Activated T-helper 17 cell treated with anti-CD3 and anti-CD28 coated beads, Interleukin-2, amount 50 U/mL, for 72 hours (primary cell): ENCODE data around the gene ARL6IP5. TPM values are rescaled to one million over a fixed set of nuclear protein-coding genes. Genes with fewer than 3 reads are reported as not detected.

Experiments
- ATAC-seq: fragments of 150-1000 bp; cut with Tn5 transposase; replicated peaks from 2 replicates; pipeline ENCODE4 v1.10.0; 2021; ENCODE audit warnings: mild to moderate bottlenecking, moderate library complexity
- H3K27ac Mint-ChIP-seq: one replicate; pipeline ENCODE4 v1.8.0; 2022; ENCODE audit warnings: mixed read lengths
- H3K27me3 Mint-ChIP-seq: one replicate; pipeline ENCODE4 v1.8.0; 2022; ENCODE audit warnings: mixed read lengths
- H3K36me3 Mint-ChIP-seq: one replicate; pipeline ENCODE4 v1.8.0; 2022; ENCODE audit warnings: low read depth, mild to moderate bottlenecking, mixed read lengths
- H3K4me1 Mint-ChIP-seq: one replicate; pipeline ENCODE4 v1.8.0; 2022; ENCODE audit warnings: mixed read lengths
- H3K4me3 Mint-ChIP-seq: one replicate; pipeline ENCODE4 v1.8.0; 2022; ENCODE audit warnings: mild to moderate bottlenecking, mixed read lengths
- H3K9me3 Mint-ChIP-seq: one replicate; pipeline ENCODE4 v1.8.0; 2022; ENCODE audit warnings: mixed read lengths
- total RNA-seq, 2 donors: library from RNA; stranded (reverse); gene quantifications; one replicate each; pipeline ENCODE4 v1.2.3, GENCODE V29; 2022

Gene ARL6IP5
- total RNA-seq, 2 donors from 2014 or later: 109 to 172 TPM

GRCh38 chr3:69118555-69118954 is 33.8 kb downstream of the ARL6IP5 start:
- no peak for ATAC-seq
- no peak overlapping the region for H3K4me3 Mint-ChIP-seq
- no peaks in the 10 kb centered on the region for H3K9me3 Mint-ChIP-seq
- H3K27me3 Mint-ChIP-seq: no peaks in the 10 kb centered on the region
- no peaks in the 10 kb centered on the region for H3K4me1 Mint-ChIP-seq
- H3K36me3 Mint-ChIP-seq: no peaks in the 10 kb centered on the region
- no peak overlapping the region for H3K27ac Mint-ChIP-seq

- Mint-ChIP-seq H3K36me3 (no peaks in the 10 kb centered on the region), H3K9me3 (no peaks in the 10 kb centered on the region), H3K4me1 (no peaks in the 10 kb centered on the region), H3K27me3 (no peaks in the 10 kb centered on the region), H3K4me3 (no peak overlapping the region), H3K27ac (no peak overlapping the region)
- ATAC-seq: no peak
Observed at GRCh38 chr3:69119138-69119537, 34.4 kb downstream of the ARL6IP5 start.

GRCh38 chr3:69119681-69120080 is 34.9 kb downstream of the ARL6IP5 start:
- Mint-ChIP-seq H3K27ac (no peak overlapping the region), H3K9me3 (no peaks in the 10 kb centered on the region), H3K4me3 (no peak overlapping the region), H3K36me3 (no peaks in the 10 kb centered on the region), H3K27me3 (no peaks in the 10 kb centered on the region), H3K4me1 (no peaks in the 10 kb centered on the region)
- ATAC-seq: no peak

GRCh38 chr3:69120879-69121464 is 36.2 kb downstream of the ARL6IP5 start:
- Mint-ChIP-seq H3K4me1 (no peaks in the 10 kb centered on the region), H3K27me3 (no peaks in the 10 kb centered on the region), H3K9me3 (no peaks in the 10 kb centered on the region), H3K4me3 (no peak overlapping the region), H3K36me3 (no peaks in the 10 kb centered on the region), H3K27ac (no peak overlapping the region)
- peak; percentile 81 for ATAC-seq

GRCh38 chr3:69121513-69121912 is 36.8 kb downstream of the ARL6IP5 start:
- no peak overlapping the region for H3K27ac Mint-ChIP-seq
- ATAC-seq: no peak
- H3K4me3 Mint-ChIP-seq: no peak overlapping the region
- no peaks in the 10 kb centered on the region for H3K9me3 Mint-ChIP-seq
- no peaks in the 10 kb centered on the region for H3K4me1 Mint-ChIP-seq
- no peaks in the 10 kb centered on the region for H3K36me3 Mint-ChIP-seq
- no peaks in the 10 kb centered on the region for H3K27me3 Mint-ChIP-seq

GRCh38 chr3:69121950-69122349 is 37.2 kb downstream of the ARL6IP5 start:
- Mint-ChIP-seq H3K27ac (no peak overlapping the region), H3K27me3 (no peaks in the 10 kb centered on the region), H3K36me3 (no peaks in the 10 kb centered on the region), H3K9me3 (no peaks in the 10 kb centered on the region), H3K4me3 (no peak overlapping the region), H3K4me1 (no peaks in the 10 kb centered on the region)
- ATAC-seq: no peak

GRCh38 chr3:69122403-69122802 is 37.7 kb downstream of the ARL6IP5 start, which contains the start of gene LMOD3:
Gene LMOD3 (minus strand): TSS chr3:69122595. CDS start chr3:69122386, 209 bp downstream.
- Mint-ChIP-seq H3K4me1 (no peaks in the 10 kb centered on the region), H3K9me3 (no peaks in the 10 kb centered on the region), H3K27ac (no peak within 1 kb of the TSS), H3K4me3 (no peak within 1 kb of the TSS), H3K36me3 (no peaks in the 10 kb centered on the region), H3K27me3 (no peaks in the 10 kb centered on the region)
- no peak for ATAC-seq

GRCh38 chr3:69126216-69126615 is 41.5 kb downstream of the ARL6IP5 start:
- H3K36me3 Mint-ChIP-seq: no peaks in the 10 kb centered on the region
- H3K4me3 Mint-ChIP-seq: no peak overlapping the region
- H3K9me3 Mint-ChIP-seq: no peaks in the 10 kb centered on the region
- H3K27me3 Mint-ChIP-seq: peaks cover 4% of the 10 kb centered on the region
- no peaks in the 10 kb centered on the region for H3K4me1 Mint-ChIP-seq
- no peak for ATAC-seq
- no peak overlapping the region for H3K27ac Mint-ChIP-seq

GRCh38 chr3:69126999-69127398 is 42.3 kb downstream of the ARL6IP5 start:
- H3K27ac Mint-ChIP-seq: no peak overlapping the region
- H3K36me3 Mint-ChIP-seq: no peaks in the 10 kb centered on the region
- no peaks in the 10 kb centered on the region for H3K9me3 Mint-ChIP-seq
- H3K4me1 Mint-ChIP-seq: no peaks in the 10 kb centered on the region
- ATAC-seq: no peak
- H3K4me3 Mint-ChIP-seq: no peak overlapping the region
- H3K27me3 Mint-ChIP-seq: peaks cover 4% of the 10 kb centered on the region

- Mint-ChIP-seq H3K4me3 (no peak overlapping the region), H3K36me3 (no peaks in the 10 kb centered on the region), H3K9me3 (no peaks in the 10 kb centered on the region), H3K27me3 (peaks cover 4% of the 10 kb centered on the region), H3K27ac (no peak overlapping the region), H3K4me1 (no peaks in the 10 kb centered on the region)
- no peak for ATAC-seq
Observed at GRCh38 chr3:69128509-69128908, 43.8 kb downstream of the ARL6IP5 start.

- Mint-ChIP-seq H3K36me3 (no peaks in the 10 kb centered on the region), H3K4me3 (no peak overlapping the region), H3K4me1 (no peaks in the 10 kb centered on the region), H3K27ac (no peak overlapping the region), H3K9me3 (no peaks in the 10 kb centered on the region), H3K27me3 (peaks cover 4% of the 10 kb centered on the region)
- ATAC-seq: no peak
Observed at GRCh38 chr3:69129531-69129930, 44.8 kb downstream of the ARL6IP5 start.

- Mint-ChIP-seq H3K27me3 (peaks cover 4% of the 10 kb centered on the region), H3K4me3 (no peak overlapping the region), H3K27ac (no peak overlapping the region), H3K4me1 (no peaks in the 10 kb centered on the region), H3K9me3 (no peaks in the 10 kb centered on the region), H3K36me3 (no peaks in the 10 kb centered on the region)
- peak; percentile 31 for ATAC-seq
Observed at GRCh38 chr3:69130689-69131088, 46.0 kb downstream of the ARL6IP5 start.

- Mint-ChIP-seq H3K27ac (no peak overlapping the region), H3K9me3 (no peaks in the 10 kb centered on the region), H3K36me3 (no peaks in the 10 kb centered on the region), H3K4me1 (no peaks in the 10 kb centered on the region), H3K4me3 (no peak overlapping the region), H3K27me3 (peaks cover 6% of the 10 kb centered on the region)
- ATAC-seq: no peak
Observed at GRCh38 chr3:69137005-69137404, 52.3 kb downstream of the ARL6IP5 start.

GRCh38 chr3:69137412-69137811 is 52.7 kb downstream of the ARL6IP5 start:
- Mint-ChIP-seq H3K27ac (no peak overlapping the region), H3K4me1 (no peaks in the 10 kb centered on the region), H3K4me3 (no peak overlapping the region), H3K36me3 (no peaks in the 10 kb centered on the region), H3K27me3 (peaks cover 6% of the 10 kb centered on the region), H3K9me3 (no peaks in the 10 kb centered on the region)
- no peak for ATAC-seq

GRCh38 chr3:69141313-69141712 is 56.6 kb downstream of the ARL6IP5 start:
- no peak overlapping the region for H3K27ac Mint-ChIP-seq
- no peak for ATAC-seq
- H3K4me3 Mint-ChIP-seq: no peak overlapping the region
- peaks cover 6% of the 10 kb centered on the region for H3K27me3 Mint-ChIP-seq
- H3K4me1 Mint-ChIP-seq: no peaks in the 10 kb centered on the region
- no peaks in the 10 kb centered on the region for H3K9me3 Mint-ChIP-seq
- H3K36me3 Mint-ChIP-seq: no peaks in the 10 kb centered on the region

- Mint-ChIP-seq H3K9me3 (no peaks in the 10 kb centered on the region), H3K27ac (no peak overlapping the region)
- no peak for ATAC-seq
Observed at GRCh38 chr3:69142090-69142489, 57.4 kb downstream of the ARL6IP5 start.

More at GRCh38 chr3:69142090-69142489, 57.4 kb downstream of the ARL6IP5 start:
- peaks cover 6% of the 10 kb centered on the region for H3K27me3 Mint-ChIP-seq
- no peak overlapping the region for H3K4me3 Mint-ChIP-seq
- no peaks in the 10 kb centered on the region for H3K36me3 Mint-ChIP-seq
- H3K4me1 Mint-ChIP-seq: no peaks in the 10 kb centered on the region
